ENCODE data around the gene NRTN. TPM values are rescaled to one million over a fixed set of nuclear protein-coding genes. Genes with fewer than 3 reads are reported as not detected.
A peak's percentile ranks its signal among the peaks of the same experiment; 100 is the strongest.

NRTN gene
- total and polyA plus RNA-seq, 2 of the 4 experiments (the other 2 are of a cell fraction): 0.17 to 0.18 TPM

DNA sequence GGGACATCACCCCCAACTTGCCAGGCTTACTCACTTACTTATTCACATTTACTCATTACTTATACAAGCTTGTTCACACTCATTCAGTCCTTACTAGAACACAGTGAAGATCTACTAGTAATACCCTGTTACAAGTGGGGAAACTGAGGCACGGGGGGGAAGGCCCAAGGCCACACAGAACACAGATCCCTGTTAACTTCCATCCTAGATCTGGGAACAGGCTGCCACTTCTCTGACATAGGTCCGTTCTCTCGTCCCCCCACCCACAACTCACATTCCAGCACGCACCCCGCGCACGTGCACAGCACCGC lies 1.5 kb upstream of the NRTN start:
- H3K56ac ChIP-seq (ENCODE audit: extremely low read depth, insufficient read depth, low read length): no peak overlapping the region
- peak overlapping the region; percentile 43 for H2AK5ac ChIP-seq (ENCODE audit: low read depth, low read length)
- H2BK120ac ChIP-seq (ENCODE audit: low read depth, low read length): no peak overlapping the region
- H3K9me1 ChIP-seq (ENCODE audit: insufficient read depth, low read length): no peaks in the 10 kb centered on the region
- H3K36me3 ChIP-seq (ENCODE audit: control insufficient read depth, insufficient read depth, low read length): no peaks in the 10 kb centered on the region
- H3K9me3 ChIP-seq (ENCODE audit: control insufficient read depth, insufficient read depth, low read length): no peaks in the 10 kb centered on the region
- no peak for TF ChIP-seq RAD21 (IDR thresholded peaks at IDR 0.05; ENCODE audit: low read length)
- no peak for TF ChIP-seq RFX5 (IDR thresholded peaks at IDR 0.05; ENCODE audit: low read depth, low read length)
- TF ChIP-seq BHLHE40 (IDR thresholded peaks at IDR 0.05; ENCODE audit: low read depth, low read length): peak; percentile 77
- peak; percentile 3; the same call in 1 of the 2 replicates for TF ChIP-seq USF2 (IDR thresholded peaks at IDR 0.05; ENCODE audit: low read depth, low read length)
- no peak for TF ChIP-seq CTCF (conservative IDR thresholded peaks at IDR 0.05; ENCODE audit: low read depth, low read length)
- H3K23ac ChIP-seq (ENCODE audit: low read depth, low read length): peak overlapping the region; percentile 3; the same call in 1 of the 2 replicates
- H4K91ac ChIP-seq (ENCODE audit: insufficient read depth, low read depth, low read length): peak overlapping the region; percentile 38; the same call in 1 of the 2 replicates
- BruUV-seq (replicated peaks): no TSS peak
- in situ Hi-C loops (cut with MboI; ENCODE audit: low sequenced_read_pairs): loop anchor here (5.0 to 10.0 kb wide), 2 partner anchors 89 to 221 kb away; no protein-coding TSS in a partner anchor
- DNase-seq: no peak
- H2BK20ac ChIP-seq (ENCODE audit: low read depth, low read length): no peak overlapping the region
- H3K14ac ChIP-seq (replicated peaks; ENCODE audit: low read depth, low read length): no peak overlapping the region
- dilution Hi-C loops (cut with HindIII; ENCODE audit: low sequenced_read_pairs, unreplicated experiment): no loop called here
- peak overlapping the region; percentile 3; the same call in 1 of the 2 replicates for H3K9ac ChIP-seq (ENCODE audit: low read depth, low read length)
- intact Hi-C loops (cut with micrococcal nuclease): loop anchor here (5.0 to 10.0 kb wide), 2 partner anchors 161 to 219 kb away; no protein-coding TSS in a partner anchor
- peak overlapping the region; percentile 10; the same call in 1 of the 2 replicates for H3K4me3 ChIP-seq (ENCODE audit: insufficient read depth, low read depth, low read length)
- no peak overlapping the region for H2BK5ac ChIP-seq (ENCODE audit: low read depth, low read length, poor library complexity, severe bottlenecking)
- no peak overlapping the region for H4K5ac ChIP-seq (ENCODE audit: low read depth, low read length)
- no CpG with 5 or more reads among the region's 8 CpGs for WGBS, 2 experiments (ENCODE audit: extremely low coverage in 2 of 2, insufficient read length in 1 of 2)
- H2AFZ ChIP-seq (replicated peaks; ENCODE audit: low read length, poor library complexity): peak overlapping the region; percentile 94
- no peaks in the 10 kb centered on the region for H4K20me1 ChIP-seq (ENCODE audit: insufficient read depth, low read length)
- H4K8ac ChIP-seq (ENCODE audit: low read depth in 2 of 2, low read length in 2 of 2): peak overlapping the region; percentile 31 to 88; a peak in 2 of 4 replicates
- ChIA-PET CTCF (interaction anchor here (0.6 to 1.9 kb wide), 23 partner anchors 8 to 323 kb away, joined by 3 to 37 read pairs (median 5); partner anchors contain the start of genes DUS3L, NDUFA11 and VMAC), POLR2A (ENCODE audit: unreplicated experiment) (interaction anchor here (1.5 kb wide), 1 partner anchor 25 kb away, joined by 3 read pairs; no protein-coding TSS in a partner anchor)
- no peak overlapping the region; the same call in 1 of the 2 replicates for H3K27ac ChIP-seq (ENCODE audit: insufficient read depth, low read length)
- peaks cover 34% of the 10 kb centered on the region for H3K27me3 ChIP-seq (ENCODE audit: control insufficient read depth, insufficient read depth, low read length)
- H3K18ac ChIP-seq (ENCODE audit: low read depth, low read length): no peak overlapping the region
- 0 out of 3 replicates have a peak overlapping the region, but pooled peaks have one; percentile 64 for H2BK15ac ChIP-seq (ENCODE audit: low read depth, low read length)
- peak overlapping the region; percentile 24 for H3K4ac ChIP-seq (ENCODE audit: low read depth, low read length)
- H3K4me2 ChIP-seq (ENCODE audit: low read depth, low read length): peak overlapping the region; percentile 60
- no peak for ATAC-seq (ENCODE audit: low read depth)
- no peaks in the 10 kb centered on the region for H3K79me1 ChIP-seq (ENCODE audit: low read depth in 1 of 2, low read length in 2 of 2)
- peaks cover 3% of the 10 kb centered on the region; the same call in 1 of the 2 replicates for H3K4me1 ChIP-seq (ENCODE audit: control insufficient read depth, insufficient read depth, low read length)
- peak overlapping the region; percentile 31 for H2AK9ac ChIP-seq (replicated peaks; ENCODE audit: low read depth, low read length, poor library complexity)

Data from IMR-90 (cell line).